Measurements from ENCODE around the gene SLC44A3.

SLC44A3 gene

GRCh38 chr1:94875794-94876193 is 55.6 kb downstream of the SLC44A3 start:
- no peak for DNase-seq

- DNase-seq, result no peak
Observed at GRCh38 chr1:94876362-94876761, 56.2 kb downstream of the SLC44A3 start.

GRCh38 chr1:94878329-94878728 is 58.2 kb downstream of the SLC44A3 start:
- DNase-seq, result no peak

- DNase-seq, result peak; percentile 24
Observed at GRCh38 chr1:94883691-94884090, 63.5 kb downstream of the SLC44A3 start.

GRCh38 chr1:94884106-94884505 is 63.9 kb downstream of the SLC44A3 start:
- no peak for DNase-seq

GRCh38 chr1:94884507-94884906 is 64.3 kb downstream of the SLC44A3 start:
- DNase-seq, result no peak

- DNase-seq, result no peak
Observed at GRCh38 chr1:94886361-94886760, 66.2 kb downstream of the SLC44A3 start.

GRCh38 chr1:94887106-94887505 is 66.9 kb downstream of the SLC44A3 start:
- no peak for DNase-seq

- DNase-seq, result no peak
Observed at GRCh38 chr1:94887603-94888171, 67.5 kb downstream of the SLC44A3 start.

- no peak for DNase-seq
Observed at GRCh38 chr1:94888201-94888600, 68.0 kb downstream of the SLC44A3 start.

- no peak for DNase-seq
Observed at GRCh38 chr1:94892604-94893254, 72.6 kb downstream of the SLC44A3 start.

- no peak for DNase-seq
Observed at GRCh38 chr1:94894630-94895029, 74.5 kb downstream of the SLC44A3 start.

- DNase-seq, result no peak
Observed at GRCh38 chr1:94895518-94895917, 75.4 kb downstream of the SLC44A3 start.

- DNase-seq, result no peak
Observed at GRCh38 chr1:94898491-94899385, 78.6 kb downstream of the SLC44A3 start.

- no peak for DNase-seq
Observed at GRCh38 chr1:94899756-94900155, 79.6 kb downstream of the SLC44A3 start.

GRCh38 chr1:94901841-94902240 is 81.7 kb downstream of the SLC44A3 start:
- no peak for DNase-seq

- no peak for DNase-seq
Observed at GRCh38 chr1:94903280-94904009, 83.3 kb downstream of the SLC44A3 start.

GRCh38 chr1:94905207-94905606 is 85.0 kb downstream of the SLC44A3 start:
- DNase-seq, result no peak

GRCh38 chr1:94906382-94906781 is 86.2 kb downstream of the SLC44A3 start:
- no peak for DNase-seq

GRCh38 chr1:94907136-94907535 is 87.0 kb downstream of the SLC44A3 start:
- no peak for DNase-seq

GRCh38 chr1:94908190-94908589 is 88.0 kb downstream of the SLC44A3 start:
- no peak for DNase-seq

- DNase-seq, result no peak
Observed at GRCh38 chr1:94908965-94909364, 88.8 kb downstream of the SLC44A3 start.

GRCh38 chr1:94909486-94909885 is 89.3 kb downstream of the SLC44A3 start:
- DNase-seq, result no peak

Data from NCI-H2029 (cell line).